Glutamatergic neuron (in vitro differentiated cells): ENCODE results near the gene SLC12A8. TPM values are rescaled to one million over a fixed set of nuclear protein-coding genes. Genes with fewer than 3 reads are reported as not detected.
A peak's percentile ranks its signal among the peaks of the same experiment; 100 is the strongest.

Experiments used
- DNase-seq: peaks from one replicate; pipeline ENCODE4 v3.0.0; 2022
- H3K27ac Mint-ChIP-seq: one replicate; pipeline ENCODE4 v1.8.0; 2020; ENCODE audit warnings: mild to moderate bottlenecking, mixed read lengths, inconsistent platforms; ENCODE audit not compliant: unreplicated experiment
- H3K27me3 Mint-ChIP-seq: one replicate; pipeline ENCODE4 v1.8.0; 2020; ENCODE audit warnings: mild to moderate bottlenecking, moderate library complexity, mixed read lengths, inconsistent platforms; ENCODE audit not compliant: unreplicated experiment
- H3K36me3 Mint-ChIP-seq: one replicate; pipeline ENCODE4 v1.8.0; 2020; ENCODE audit warnings: mild to moderate bottlenecking, mixed read lengths, inconsistent platforms; ENCODE audit not compliant: unreplicated experiment
- H3K4me1 Mint-ChIP-seq: one replicate; pipeline ENCODE4 v1.8.0; 2020; ENCODE audit warnings: mild to moderate bottlenecking, low read depth, mixed read lengths, inconsistent platforms; ENCODE audit not compliant: unreplicated experiment
- H3K4me3 Mint-ChIP-seq: one replicate; pipeline ENCODE4 v1.8.0; 2020; ENCODE audit warnings: mild to moderate bottlenecking, mixed read lengths, inconsistent platforms; ENCODE audit not compliant: unreplicated experiment
- H3K9me3 Mint-ChIP-seq: one replicate; pipeline ENCODE4 v1.8.0; 2020; ENCODE audit warnings: mild to moderate bottlenecking, moderate library complexity, mixed read lengths, inconsistent platforms; ENCODE audit not compliant: unreplicated experiment
- CTCF ChIP-seq: fragments of 200-600 bp; sonication (generic); IDR thresholded peaks from one replicate; pipeline ENCODE4 v1.5.0; 2021; ENCODE audit not compliant: partially characterized antibody, unreplicated experiment
- microRNA-seq: library from miRNA; unstranded; fragments of <30 nt; microRNA quantifications from one replicate; pipeline ENCODE4, GENCODE V29; 2020; ENCODE audit not compliant: unreplicated experiment
- total RNA-seq: library from RNA; stranded (reverse); fragmentation: NEBNext Ultra II Directional; extraction: Animal tissue kit (Norgen Biotek cat#: 25700); gene quantifications from one replicate; pipeline ENCODE4 v1.2.1, GENCODE V29; 2021; ENCODE audit not compliant: unreplicated experiment

SLC12A8 gene
- total RNA-seq, 1 donor from 2014 or later, result 2.4 TPM

DNA sequence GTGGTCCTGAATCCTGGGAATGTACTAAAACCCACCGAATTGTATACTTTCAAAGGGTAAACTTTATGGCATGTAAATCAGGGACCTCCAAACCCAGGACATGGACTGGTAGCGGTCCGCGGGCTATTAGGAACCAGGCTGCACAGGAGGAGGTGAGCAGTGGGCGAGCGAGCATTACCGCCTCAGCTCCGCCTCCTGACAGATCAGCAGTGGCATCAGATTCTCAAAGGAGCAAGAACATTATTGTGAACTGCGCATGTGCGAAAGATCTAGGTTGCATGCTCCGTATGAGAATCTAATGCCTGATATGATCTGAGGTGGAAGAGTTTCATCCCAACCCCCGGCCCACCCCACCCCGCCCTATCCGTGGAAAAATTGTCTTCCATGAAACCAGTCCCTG, 178.9 kb downstream of the SLC12A8 start:
- Mint-ChIP-seq H3K4me1 (peaks cover 7% of the 10 kb centered on the region), H3K9me3 (peaks cover 2% of the 10 kb centered on the region), H3K27ac (no peak overlapping the region), H3K27me3 (peaks cover 2% of the 10 kb centered on the region), H3K36me3 (peaks cover 10% of the 10 kb centered on the region), H3K4me3 (no peak overlapping the region)
- DNase-seq, result no peak
- no peak for TF ChIP-seq CTCF

- H3K27ac Mint-ChIP-seq, result no peak overlapping the region
- peaks cover 15% of the 10 kb centered on the region for H3K36me3 Mint-ChIP-seq
- peaks cover 2% of the 10 kb centered on the region for H3K9me3 Mint-ChIP-seq
- H3K4me1 Mint-ChIP-seq, result peaks cover 8% of the 10 kb centered on the region
- peaks cover 2% of the 10 kb centered on the region for H3K27me3 Mint-ChIP-seq
- no peak for DNase-seq
- TF ChIP-seq CTCF, result no peak
- H3K4me3 Mint-ChIP-seq, result no peak overlapping the region
Measured at GRCh38 chr3:125033135-125033534, 179.4 kb downstream of the SLC12A8 start.

GRCh38 chr3:125032683-125033082, 179.9 kb downstream of the SLC12A8 start:
- Mint-ChIP-seq H3K4me1 (peaks cover 10% of the 10 kb centered on the region), H3K36me3 (peaks cover 19% of the 10 kb centered on the region)

More at GRCh38 chr3:125032683-125033082, 179.9 kb downstream of the SLC12A8 start:
- H3K27me3 Mint-ChIP-seq, result peaks cover 2% of the 10 kb centered on the region
- no peak for DNase-seq
- peak overlapping the region; percentile 75 for H3K27ac Mint-ChIP-seq
- no peak overlapping the region for H3K4me3 Mint-ChIP-seq
- peaks cover 2% of the 10 kb centered on the region for H3K9me3 Mint-ChIP-seq
- TF ChIP-seq CTCF, result no peak

Small RNA genes lying within 50 kb of the gene (microRNA-seq; reads per million reads assigned to microRNA genes)
- 0.83 reads per million for gene MIR5092

Other genes starting within 250 kb of the SLC12A8 start
- gene HEG1, start 156.8 kb downstream of the SLC12A8 start, total RNA-seq, result 32.7 TPM
- 31.6 TPM for gene ZNF148, start 162.6 kb upstream of the SLC12A8 start, total RNA-seq